ENCODE results near the gene ATG2B.

The ATG2B gene

GRCh38 chr14:96267916-96268315, 95.2 kb downstream of the ATG2B start:
- no peak overlapping the region for H3K9ac ChIP-seq (ENCODE audit: low read depth in 1 of 2, low read length in 2 of 2)
- peaks cover 0 to 2% of the 10 kb centered on the region in 2 donors for H3K9me3 ChIP-seq (ENCODE audit: control insufficient read depth in 1 of 2, low read length in 2 of 2)
- peak overlapping the region in 1 of 2 donors; percentile 6 for H3K4me3 ChIP-seq (ENCODE audit: low read depth in 1 of 2, low read length in 2 of 2)
- peaks cover 22 to 23% of the 10 kb centered on the region in 2 donors for H3K4me1 ChIP-seq (ENCODE audit: control insufficient read depth in 1 of 2, insufficient read depth in 2 of 2, low read length in 2 of 2)
- no peaks in the 10 kb centered on the region for H3K36me3 ChIP-seq (ENCODE audit: control insufficient read depth in 1 of 2, insufficient read depth in 2 of 2, low read length in 2 of 2)
- H3K27me3 ChIP-seq (ENCODE audit: control insufficient read depth in 1 of 2, insufficient read depth in 2 of 2, low read length in 2 of 2) = no peaks in the 10 kb centered on the region
- no peak overlapping the region for H3K27ac ChIP-seq (ENCODE audit: low read depth, low read length)

GRCh38 chr14:96267336-96267735, 95.8 kb downstream of the ATG2B start:
- Histone ChIP-seq H3K9ac (ENCODE audit: low read depth in 1 of 2, low read length in 2 of 2) (no peak overlapping the region), H3K27me3 (ENCODE audit: control insufficient read depth in 1 of 2, insufficient read depth in 2 of 2, low read length in 2 of 2) (no peaks in the 10 kb centered on the region), H3K9me3 (ENCODE audit: control insufficient read depth in 1 of 2, low read length in 2 of 2) (peaks cover 0 to 2% of the 10 kb centered on the region in 2 donors), H3K36me3 (ENCODE audit: control insufficient read depth in 1 of 2, insufficient read depth in 2 of 2, low read length in 2 of 2) (no peaks in the 10 kb centered on the region), H3K27ac (ENCODE audit: low read depth, low read length) (no peak overlapping the region), H3K4me1 (ENCODE audit: control insufficient read depth in 1 of 2, insufficient read depth in 2 of 2, low read length in 2 of 2) (peaks cover 22 to 24% of the 10 kb centered on the region in 2 donors), H3K4me3 (ENCODE audit: low read depth in 1 of 2, low read length in 2 of 2) (no peak overlapping the region)

- no peaks in the 10 kb centered on the region for H3K27me3 ChIP-seq (ENCODE audit: control insufficient read depth in 1 of 2, insufficient read depth in 2 of 2, low read length in 2 of 2)
- H3K4me3 ChIP-seq (ENCODE audit: low read depth in 1 of 2, low read length in 2 of 2) = no peak overlapping the region
- H3K4me1 ChIP-seq (ENCODE audit: control insufficient read depth in 1 of 2, insufficient read depth in 2 of 2, low read length in 2 of 2) = peaks cover 25 to 37% of the 10 kb centered on the region in 2 donors
- no peak overlapping the region for H3K27ac ChIP-seq (ENCODE audit: low read depth, low read length)
- H3K9me3 ChIP-seq (ENCODE audit: control insufficient read depth in 1 of 2, low read length in 2 of 2) = no peaks in the 10 kb centered on the region
- no peak overlapping the region for H3K9ac ChIP-seq (ENCODE audit: low read depth in 1 of 2, low read length in 2 of 2)
- H3K36me3 ChIP-seq (ENCODE audit: control insufficient read depth in 1 of 2, insufficient read depth in 2 of 2, low read length in 2 of 2) = no peaks in the 10 kb centered on the region
These were observed 97.6 kb downstream of the ATG2B start for GRCh38 chr14:96265383-96266095.

- no peak overlapping the region for H3K4me3 ChIP-seq (ENCODE audit: low read depth in 1 of 2, low read length in 2 of 2)
- H3K9me3 ChIP-seq (ENCODE audit: control insufficient read depth in 1 of 2, low read length in 2 of 2) = no peaks in the 10 kb centered on the region
- no peaks in the 10 kb centered on the region for H3K36me3 ChIP-seq (ENCODE audit: control insufficient read depth in 1 of 2, insufficient read depth in 2 of 2, low read length in 2 of 2)
- H3K27ac ChIP-seq (ENCODE audit: low read depth, low read length) = no peak overlapping the region
- H3K4me1 ChIP-seq (ENCODE audit: control insufficient read depth in 1 of 2, insufficient read depth in 2 of 2, low read length in 2 of 2) = peaks cover 25 to 37% of the 10 kb centered on the region in 2 donors
- H3K27me3 ChIP-seq (ENCODE audit: control insufficient read depth in 1 of 2, insufficient read depth in 2 of 2, low read length in 2 of 2) = no peaks in the 10 kb centered on the region
- no peak overlapping the region for H3K9ac ChIP-seq (ENCODE audit: low read depth in 1 of 2, low read length in 2 of 2)
These were observed 98.3 kb downstream of the ATG2B start for GRCh38 chr14:96264853-96265252.

GRCh38 chr14:96264200-96264553, 99.0 kb downstream of the ATG2B start:
- H3K4me3 ChIP-seq (ENCODE audit: low read depth in 1 of 2, low read length in 2 of 2) = no peak overlapping the region
- no peak overlapping the region for H3K27ac ChIP-seq (ENCODE audit: low read depth, low read length)
- no peaks in the 10 kb centered on the region for H3K27me3 ChIP-seq (ENCODE audit: control insufficient read depth in 1 of 2, insufficient read depth in 2 of 2, low read length in 2 of 2)
- H3K9me3 ChIP-seq (ENCODE audit: control insufficient read depth in 1 of 2, low read length in 2 of 2) = no peaks in the 10 kb centered on the region
- H3K4me1 ChIP-seq (ENCODE audit: control insufficient read depth in 1 of 2, insufficient read depth in 2 of 2, low read length in 2 of 2) = peaks cover 21 to 32% of the 10 kb centered on the region in 2 donors
- no peak overlapping the region for H3K9ac ChIP-seq (ENCODE audit: low read depth in 1 of 2, low read length in 2 of 2)
- H3K36me3 ChIP-seq (ENCODE audit: control insufficient read depth in 1 of 2, insufficient read depth in 2 of 2, low read length in 2 of 2) = no peaks in the 10 kb centered on the region

- no peaks in the 10 kb centered on the region for H3K9me3 ChIP-seq (ENCODE audit: control insufficient read depth in 1 of 2, low read length in 2 of 2)
- H3K27ac ChIP-seq (ENCODE audit: low read depth, low read length) = no peak overlapping the region
- H3K27me3 ChIP-seq (ENCODE audit: control insufficient read depth in 1 of 2, insufficient read depth in 2 of 2, low read length in 2 of 2) = no peaks in the 10 kb centered on the region
- no peak overlapping the region for H3K9ac ChIP-seq (ENCODE audit: low read depth in 1 of 2, low read length in 2 of 2)
- peak overlapping the region; percentile 2 to 45 for H3K4me3 ChIP-seq (ENCODE audit: low read depth in 1 of 2, low read length in 2 of 2)
- no peaks in the 10 kb centered on the region for H3K36me3 ChIP-seq (ENCODE audit: control insufficient read depth in 1 of 2, insufficient read depth in 2 of 2, low read length in 2 of 2)
- H3K4me1 ChIP-seq (ENCODE audit: control insufficient read depth in 1 of 2, insufficient read depth in 2 of 2, low read length in 2 of 2) = peaks cover 17 to 26% of the 10 kb centered on the region in 2 donors
These were observed 99.6 kb downstream of the ATG2B start for GRCh38 chr14:96263347-96264199.

GRCh38 chr14:96261772-96262655, 101.1 kb downstream of the ATG2B start:
- H3K4me1 ChIP-seq (ENCODE audit: control insufficient read depth in 1 of 2, insufficient read depth in 2 of 2, low read length in 2 of 2) = peaks cover 6 to 15% of the 10 kb centered on the region in 2 donors
- H3K36me3 ChIP-seq (ENCODE audit: control insufficient read depth in 1 of 2, insufficient read depth in 2 of 2, low read length in 2 of 2) = no peaks in the 10 kb centered on the region
- no peak overlapping the region for H3K4me3 ChIP-seq (ENCODE audit: low read depth in 1 of 2, low read length in 2 of 2)
- H3K27me3 ChIP-seq (ENCODE audit: control insufficient read depth in 1 of 2, insufficient read depth in 2 of 2, low read length in 2 of 2) = no peaks in the 10 kb centered on the region
- H3K9me3 ChIP-seq (ENCODE audit: control insufficient read depth in 1 of 2, low read length in 2 of 2) = no peaks in the 10 kb centered on the region
- H3K9ac ChIP-seq (ENCODE audit: low read depth in 1 of 2, low read length in 2 of 2) = no peak overlapping the region
- no peak overlapping the region for H3K27ac ChIP-seq (ENCODE audit: low read depth, low read length)

- H3K4me1 ChIP-seq (ENCODE audit: control insufficient read depth in 1 of 2, insufficient read depth in 2 of 2, low read length in 2 of 2) = peaks cover 6 to 14% of the 10 kb centered on the region in 2 donors
- H3K9ac ChIP-seq (ENCODE audit: low read depth in 1 of 2, low read length in 2 of 2) = no peak overlapping the region
- H3K27ac ChIP-seq (ENCODE audit: low read depth, low read length) = no peak overlapping the region
- no peak overlapping the region for H3K4me3 ChIP-seq (ENCODE audit: low read depth in 1 of 2, low read length in 2 of 2)
- H3K9me3 ChIP-seq (ENCODE audit: control insufficient read depth in 1 of 2, low read length in 2 of 2) = no peaks in the 10 kb centered on the region
- no peaks in the 10 kb centered on the region for H3K36me3 ChIP-seq (ENCODE audit: control insufficient read depth in 1 of 2, insufficient read depth in 2 of 2, low read length in 2 of 2)
- H3K27me3 ChIP-seq (ENCODE audit: control insufficient read depth in 1 of 2, insufficient read depth in 2 of 2, low read length in 2 of 2) = no peaks in the 10 kb centered on the region
These were observed 102.1 kb downstream of the ATG2B start for GRCh38 chr14:96261053-96261452.

- H3K4me3 ChIP-seq (ENCODE audit: low read depth in 1 of 2, low read length in 2 of 2) = no peak overlapping the region
- H3K4me1 ChIP-seq (ENCODE audit: control insufficient read depth in 1 of 2, insufficient read depth in 2 of 2, low read length in 2 of 2) = peaks cover 6 to 14% of the 10 kb centered on the region in 2 donors
- no peak overlapping the region for H3K27ac ChIP-seq (ENCODE audit: low read depth, low read length)
These were observed 102.8 kb downstream of the ATG2B start for GRCh38 chr14:96260341-96260821.

More at GRCh38 chr14:96260341-96260821, 102.8 kb downstream of the ATG2B start:
- H3K27me3 ChIP-seq (ENCODE audit: control insufficient read depth in 1 of 2, insufficient read depth in 2 of 2, low read length in 2 of 2) = no peaks in the 10 kb centered on the region
- no peaks in the 10 kb centered on the region for H3K9me3 ChIP-seq (ENCODE audit: control insufficient read depth in 1 of 2, low read length in 2 of 2)
- no peaks in the 10 kb centered on the region for H3K36me3 ChIP-seq (ENCODE audit: control insufficient read depth in 1 of 2, insufficient read depth in 2 of 2, low read length in 2 of 2)
- H3K9ac ChIP-seq (ENCODE audit: low read depth in 1 of 2, low read length in 2 of 2) = no peak overlapping the region

Measured in duodenal mucosa (tissue), 2 donors.